Measurements from ENCODE around the gene IL19.

DNA sequence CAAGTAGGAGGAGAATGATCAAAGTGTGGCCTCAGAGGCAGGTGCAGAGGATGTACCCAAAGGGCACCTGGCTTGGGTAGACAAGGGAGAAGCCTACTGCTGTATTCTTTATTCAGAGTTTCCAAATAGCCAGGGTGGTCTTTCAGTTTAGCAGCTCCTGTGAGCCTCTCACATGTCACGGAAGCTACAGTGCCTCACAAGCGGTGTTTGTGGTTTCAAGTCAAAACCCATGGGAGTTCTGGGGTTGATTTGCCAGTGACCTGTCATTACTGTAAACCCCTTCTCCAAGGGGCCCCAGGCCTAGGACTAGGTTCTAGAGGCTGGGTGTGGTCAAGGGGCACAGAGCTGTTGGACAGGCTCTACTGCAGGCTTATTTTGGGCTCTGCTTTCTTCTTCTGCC lies 11.9 kb downstream of the IL19 start:
- TF ChIP-seq CTCF (IDR thresholded peaks at IDR 0.05; ENCODE audit: low read depth, low read length, missing input control) (no peak), ZBTB33 (IDR thresholded peaks at IDR 0.05) (no peak), HNF4G (IDR thresholded peaks at IDR 0.05) (no peak)
- TF ChIP-seq, protein P1, sequence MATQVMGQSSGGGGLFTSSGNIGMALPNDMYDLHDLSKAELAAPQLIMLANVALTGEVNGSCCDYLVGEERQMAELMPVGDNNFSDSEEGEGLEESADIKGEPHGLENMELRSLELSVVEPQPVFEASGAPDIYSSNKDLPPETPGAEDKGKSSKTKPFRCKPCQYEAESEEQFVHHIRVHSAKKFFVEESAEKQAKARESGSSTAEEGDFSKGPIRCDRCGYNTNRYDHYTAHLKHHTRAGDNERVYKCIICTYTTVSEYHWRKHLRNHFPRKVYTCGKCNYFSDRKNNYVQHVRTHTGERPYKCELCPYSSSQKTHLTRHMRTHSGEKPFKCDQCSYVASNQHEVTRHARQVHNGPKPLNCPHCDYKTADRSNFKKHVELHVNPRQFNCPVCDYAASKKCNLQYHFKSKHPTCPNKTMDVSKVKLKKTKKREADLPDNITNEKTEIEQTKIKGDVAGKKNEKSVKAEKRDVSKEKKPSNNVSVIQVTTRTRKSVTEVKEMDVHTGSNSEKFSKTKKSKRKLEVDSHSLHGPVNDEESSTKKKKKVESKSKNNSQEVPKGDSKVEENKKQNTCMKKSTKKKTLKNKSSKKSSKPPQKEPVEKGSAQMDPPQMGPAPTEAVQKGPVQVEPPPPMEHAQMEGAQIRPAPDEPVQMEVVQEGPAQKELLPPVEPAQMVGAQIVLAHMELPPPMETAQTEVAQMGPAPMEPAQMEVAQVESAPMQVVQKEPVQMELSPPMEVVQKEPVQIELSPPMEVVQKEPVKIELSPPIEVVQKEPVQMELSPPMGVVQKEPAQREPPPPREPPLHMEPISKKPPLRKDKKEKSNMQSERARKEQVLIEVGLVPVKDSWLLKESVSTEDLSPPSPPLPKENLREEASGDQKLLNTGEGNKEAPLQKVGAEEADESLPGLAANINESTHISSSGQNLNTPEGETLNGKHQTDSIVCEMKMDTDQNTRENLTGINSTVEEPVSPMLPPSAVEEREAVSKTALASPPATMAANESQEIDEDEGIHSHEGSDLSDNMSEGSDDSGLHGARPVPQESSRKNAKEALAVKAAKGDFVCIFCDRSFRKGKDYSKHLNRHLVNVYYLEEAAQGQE (IDR thresholded peaks at IDR 0.05) = no peak

Measured in liver (tissue), 3 donors.